Cortex of kidney (tissue), 1 donor: ENCODE data around the gene TSEN54.

Experiments
- DNase-seq: peaks from one replicate; lab custom pipeline; 2025; lab: John Stamatoyannopoulos, UW

Gene TSEN54

DNA sequence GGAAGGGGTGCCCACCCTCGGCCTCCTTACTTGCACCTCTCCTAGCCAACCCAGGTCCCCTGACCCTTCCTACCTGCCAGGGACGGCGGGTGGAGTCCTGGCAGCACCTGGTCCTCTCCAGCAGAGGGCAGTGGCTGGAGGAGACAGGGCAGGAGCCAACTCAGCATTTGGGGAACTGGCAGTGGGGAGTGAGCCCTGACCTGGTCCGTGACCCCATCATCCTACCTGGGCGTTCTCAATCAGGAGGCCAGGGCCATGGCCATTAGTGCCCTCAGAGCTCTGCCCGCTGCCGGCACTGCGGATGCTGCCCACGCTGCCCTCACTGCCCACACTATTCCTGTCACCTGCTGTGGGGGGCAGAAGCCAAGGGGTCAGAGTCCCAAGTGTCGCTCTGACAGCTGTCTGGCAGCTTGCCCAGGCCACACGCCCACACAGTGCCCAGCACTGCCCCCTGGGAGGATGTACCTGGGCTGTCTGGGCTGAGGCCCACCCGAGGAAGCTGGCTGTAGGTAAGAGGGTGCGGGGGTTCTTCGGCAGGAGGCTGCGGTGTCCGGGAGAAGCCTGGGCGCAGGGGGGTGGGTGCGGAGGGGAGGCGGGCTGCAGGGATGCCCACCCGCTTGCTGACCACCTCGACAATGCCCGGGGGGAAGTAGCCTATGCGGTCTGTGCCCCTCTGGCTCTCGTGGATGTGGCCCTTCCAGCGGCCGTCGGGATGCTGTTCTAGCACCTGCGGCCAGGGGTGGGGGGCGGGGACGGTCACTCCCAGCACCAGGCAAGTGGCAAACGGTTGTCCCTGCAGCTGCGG lies 11.8 kb upstream of the TSEN54 start:
- DNase-seq = no peak

DNA sequence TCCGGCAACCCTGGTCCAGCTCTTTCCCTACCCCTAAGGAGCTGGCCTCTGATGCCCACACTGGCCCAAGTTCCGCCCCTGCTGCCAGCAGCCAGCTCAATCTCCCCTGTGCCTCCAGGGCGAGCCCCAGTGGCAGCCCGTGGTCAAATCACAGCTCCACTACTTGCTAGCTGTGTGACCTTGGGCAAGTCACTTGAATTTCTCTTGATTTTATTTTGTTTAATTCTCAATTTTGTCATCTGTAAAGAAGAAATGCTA lies 11.2 kb upstream of the TSEN54 start:
- DNase-seq = no peak

DNA sequence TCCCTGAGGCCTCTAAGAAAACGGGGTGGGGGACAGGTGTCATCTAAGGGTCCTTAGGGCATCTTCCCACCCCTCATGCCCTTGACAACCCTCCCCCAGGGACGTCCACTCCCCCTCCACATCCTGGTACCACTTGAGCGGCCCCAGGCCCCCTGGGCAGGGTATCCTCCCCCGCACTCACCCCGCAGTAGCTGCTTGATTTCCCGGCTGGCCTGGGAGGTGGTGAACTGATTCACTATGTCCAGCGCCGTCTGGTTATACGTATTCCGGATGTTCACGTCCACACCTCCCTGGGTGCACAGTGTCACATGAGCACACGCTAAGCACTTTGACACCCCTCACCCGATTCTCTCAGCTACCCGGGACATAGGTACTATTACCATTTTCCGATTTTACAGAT lies 10.7 kb upstream of the TSEN54 start:
- no peak for DNase-seq

DNA sequence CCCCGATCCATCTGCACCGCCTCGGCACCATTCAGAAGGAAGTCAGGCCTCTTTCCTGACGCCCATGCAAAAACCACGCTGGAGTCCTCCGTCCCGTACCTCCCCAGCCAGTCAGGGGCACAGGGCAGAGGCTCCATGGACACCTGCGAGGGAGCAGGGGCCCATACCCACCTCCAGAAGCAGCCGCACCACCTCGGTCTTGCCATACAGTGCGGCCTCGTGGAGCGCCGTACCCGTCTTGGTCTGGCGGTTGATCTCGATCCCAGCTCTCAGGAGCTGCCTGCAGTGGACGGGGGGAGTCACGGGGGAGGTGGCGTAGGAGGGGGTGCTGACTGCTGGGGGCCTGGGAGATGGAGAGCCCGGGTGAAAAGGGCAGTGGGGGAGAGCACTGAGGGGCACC lies 10.2 kb upstream of the TSEN54 start:
- DNase-seq = no peak

DNA sequence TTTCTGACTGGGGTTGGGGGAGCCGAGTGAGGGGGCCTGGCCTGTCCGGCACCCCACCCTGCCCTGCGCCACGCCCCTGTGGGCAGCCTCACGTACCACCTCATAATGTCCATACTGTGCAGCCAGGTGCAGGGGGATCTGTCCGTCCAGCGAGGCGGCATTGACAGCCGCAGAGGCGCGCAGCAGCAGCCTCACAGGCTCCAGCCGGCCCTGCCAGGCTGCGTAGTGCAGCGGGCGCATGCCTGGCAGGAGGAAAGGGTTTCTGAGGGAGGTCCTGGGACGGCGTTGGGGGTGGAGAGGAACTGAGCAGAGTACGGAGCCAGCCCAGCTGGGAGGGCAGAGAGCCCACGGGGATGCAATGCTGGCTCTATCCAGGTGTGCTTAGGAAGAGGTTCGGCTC lies 9.4 kb upstream of the TSEN54 start:
- no peak for DNase-seq

DNA sequence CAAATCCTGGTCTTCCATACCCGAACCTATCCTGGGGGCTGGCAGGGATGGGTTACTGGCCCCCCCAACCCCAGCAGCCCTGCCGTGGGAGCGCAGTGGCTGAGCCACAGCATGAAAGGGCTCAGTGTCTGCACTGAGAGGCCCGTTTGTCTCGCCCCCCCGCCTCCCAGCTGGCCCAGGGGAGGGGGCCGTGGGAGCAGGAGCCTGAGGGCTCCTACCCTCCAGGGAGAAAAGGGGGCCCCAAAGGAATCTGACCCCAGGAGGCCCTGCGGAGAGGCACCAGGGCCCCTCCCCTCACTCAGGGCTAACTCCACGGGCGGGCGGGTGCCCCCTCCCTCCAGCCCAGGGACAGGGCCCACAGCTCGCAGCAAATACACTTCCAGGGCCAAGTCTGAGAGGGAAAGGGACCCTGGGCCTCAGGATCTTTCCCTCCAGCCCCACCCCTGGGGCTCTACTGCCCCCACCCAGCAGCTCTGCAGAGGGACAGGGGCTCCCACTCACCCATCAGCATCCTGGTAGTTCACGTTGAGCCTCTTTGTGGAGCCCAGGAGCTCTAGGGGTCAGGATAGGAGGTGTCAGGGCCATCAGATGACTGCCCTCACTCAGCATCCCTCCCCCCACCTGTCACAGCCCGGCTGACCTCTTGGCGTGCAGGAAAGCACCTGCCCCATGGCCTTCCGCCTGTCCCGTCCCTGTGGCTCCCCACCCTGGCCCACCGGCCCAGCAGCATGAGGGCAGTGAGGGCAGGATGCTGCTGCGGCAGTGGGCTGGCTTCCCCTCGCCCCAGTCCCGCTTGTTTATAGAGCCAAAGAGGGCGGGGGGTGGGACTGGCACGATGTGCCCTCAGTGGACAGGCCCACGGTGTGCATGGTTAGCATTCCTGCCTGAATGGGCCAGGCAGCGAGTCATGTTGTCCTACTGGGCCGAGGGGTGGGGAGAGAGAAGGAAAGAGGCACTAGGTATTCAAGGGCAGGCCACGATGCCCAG lies 8.3 kb upstream of the TSEN54 start:
- no peak for DNase-seq

DNA sequence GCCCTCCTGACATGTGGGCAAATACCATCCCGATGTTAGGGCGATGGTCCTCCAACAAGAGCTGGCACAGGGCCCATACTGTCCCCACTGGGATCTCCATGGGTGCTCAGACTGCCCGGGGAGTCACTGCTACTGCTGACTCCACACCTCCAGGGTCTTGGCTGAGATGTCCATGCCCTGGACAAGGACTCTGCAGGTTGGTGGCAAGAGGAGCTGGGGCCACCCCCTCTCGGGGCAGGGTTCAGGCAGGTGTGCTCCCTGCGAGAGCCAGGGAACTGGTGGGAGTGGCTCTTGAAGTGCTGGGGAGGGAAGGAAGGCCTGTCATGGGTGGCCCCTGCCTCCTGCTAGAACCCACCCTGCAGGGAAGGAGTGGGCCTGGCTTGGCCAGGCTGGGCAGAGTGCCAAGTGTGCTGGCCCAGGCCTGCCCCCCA lies 7.4 kb upstream of the TSEN54 start:
- no peak for DNase-seq

DNA sequence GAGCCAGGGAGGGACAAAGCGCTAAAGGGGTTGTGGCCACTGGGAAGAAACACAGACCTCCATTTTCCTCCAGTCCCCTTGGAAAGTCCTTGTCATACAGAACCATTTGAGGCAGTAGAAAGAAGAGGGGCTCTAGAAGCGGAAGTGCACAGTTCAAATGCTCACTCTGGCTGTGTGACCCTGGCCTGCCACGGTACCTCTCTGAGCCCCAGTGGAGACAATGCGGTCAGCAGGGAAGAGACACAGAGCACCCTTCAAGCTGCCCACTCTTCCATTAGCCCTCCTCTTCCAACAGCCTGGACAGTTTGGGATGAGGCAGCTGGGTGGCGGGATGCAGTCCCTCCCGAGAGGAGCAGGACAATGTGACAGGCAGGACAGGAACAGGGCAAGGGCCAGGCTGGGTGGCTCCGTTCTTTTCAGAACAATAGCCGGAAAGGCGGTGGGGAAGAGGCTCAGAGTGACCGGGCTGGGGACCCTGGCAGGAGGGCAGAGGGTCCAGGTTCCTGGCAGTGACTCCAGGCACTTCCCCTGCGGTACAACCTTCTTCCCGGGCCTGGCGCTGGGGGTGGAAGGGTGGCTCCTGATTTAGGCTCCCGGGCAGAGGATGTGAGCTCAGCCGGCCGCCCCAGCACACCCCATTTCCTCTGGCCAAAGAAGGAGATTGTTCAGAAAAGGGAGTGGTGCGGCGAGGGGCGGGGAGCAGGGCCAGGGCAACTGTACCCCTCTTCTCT lies 6.6 kb upstream of the TSEN54 start:
- DNase-seq = no peak

DNA sequence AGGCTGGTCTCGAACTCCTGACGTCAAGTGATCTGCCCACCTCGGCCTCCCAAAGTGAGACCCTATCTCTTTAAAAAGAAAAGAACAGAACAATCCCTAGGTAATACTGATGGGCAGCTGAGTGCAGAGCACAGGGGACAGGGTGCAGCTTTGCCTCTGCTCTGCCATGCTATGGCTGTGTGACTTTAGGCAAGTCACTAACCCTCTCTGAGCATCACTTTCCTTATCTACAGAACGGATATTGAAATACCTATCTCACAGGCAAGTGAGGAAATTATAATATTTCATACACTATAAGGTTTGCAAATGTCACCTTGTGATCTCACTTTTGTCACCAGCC lies 5.1 kb upstream of the TSEN54 start:
- no peak for DNase-seq

DNA sequence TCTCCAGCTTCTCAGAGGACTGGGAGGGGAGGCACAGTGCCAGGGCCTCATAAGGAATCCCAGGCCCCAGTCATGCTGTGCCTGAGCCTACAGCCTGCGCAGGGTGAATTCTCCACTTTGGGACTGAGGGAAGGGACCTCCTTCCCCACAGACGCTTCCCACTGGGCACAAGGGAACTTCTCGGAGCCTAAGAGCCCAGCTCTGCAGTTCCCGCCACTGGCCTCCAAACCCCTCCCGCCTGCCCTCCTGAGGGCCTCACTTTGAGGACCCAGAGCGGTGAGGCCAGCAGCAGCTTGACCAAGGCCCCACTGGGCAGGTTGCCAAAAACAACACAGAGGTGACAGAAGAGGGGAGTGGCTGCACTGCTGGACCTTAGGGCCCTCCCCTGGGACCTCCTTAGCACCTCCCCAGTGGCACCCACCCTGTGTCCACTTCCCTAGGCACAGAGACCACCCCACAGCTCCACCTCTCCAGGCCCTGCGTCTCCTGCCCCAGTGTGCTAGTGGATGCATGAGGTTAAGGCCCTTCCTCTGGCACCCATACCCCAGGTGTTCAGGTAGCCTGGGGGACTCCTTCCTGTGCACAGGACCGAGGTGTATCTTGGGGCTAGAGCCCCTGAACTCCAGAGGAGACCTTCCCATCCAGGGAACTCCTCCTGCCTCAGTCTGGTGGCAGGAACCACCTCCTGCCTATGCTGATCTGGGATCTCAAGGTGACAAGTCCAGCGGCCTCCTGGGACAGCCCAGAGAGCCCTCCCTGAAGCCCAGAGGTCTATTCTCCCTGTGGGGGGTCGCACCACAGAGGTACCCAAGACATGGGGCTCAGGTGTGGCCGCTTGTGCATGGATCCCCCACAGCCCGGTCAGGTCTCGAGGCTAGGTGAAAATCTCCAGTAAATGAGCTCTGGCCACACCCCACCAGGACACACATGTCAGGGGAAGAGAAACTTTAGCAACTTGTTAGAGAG lies 4.4 kb upstream of the TSEN54 start:
- no peak for DNase-seq

DNA sequence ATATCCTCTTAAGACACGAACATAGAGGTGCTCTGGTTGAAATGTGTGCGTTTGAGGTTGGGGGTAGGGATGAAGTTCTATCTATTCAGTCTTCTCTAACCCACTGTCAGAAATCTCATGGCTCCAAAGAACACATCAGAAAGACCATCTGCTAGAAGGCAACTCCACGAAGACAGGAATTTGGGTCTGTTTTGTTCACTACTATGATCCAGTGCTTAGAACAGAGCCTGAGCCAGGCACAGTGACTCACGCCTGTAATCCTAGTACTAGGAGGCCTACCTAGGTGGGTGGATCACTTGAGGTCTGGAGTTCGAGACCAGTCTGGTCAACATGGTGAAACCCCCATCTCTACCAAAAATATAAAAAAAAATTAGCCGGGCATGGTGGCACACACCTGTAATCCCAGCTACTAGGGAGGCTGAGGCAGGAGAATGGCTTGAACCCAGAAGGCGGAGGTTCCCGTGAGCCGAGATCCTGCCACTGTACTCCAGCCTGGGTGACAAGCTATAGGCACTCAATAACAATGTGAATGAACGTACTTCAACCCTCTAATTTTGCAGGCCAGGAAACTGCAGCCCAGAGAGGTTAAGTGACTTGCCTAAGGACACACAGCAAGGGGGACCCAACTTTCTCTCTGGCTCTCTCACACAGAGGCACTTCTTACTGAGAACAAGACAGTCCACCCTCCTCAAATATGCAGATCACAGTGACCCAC lies 3.2 kb upstream of the TSEN54 start:
- no peak for DNase-seq

DNA sequence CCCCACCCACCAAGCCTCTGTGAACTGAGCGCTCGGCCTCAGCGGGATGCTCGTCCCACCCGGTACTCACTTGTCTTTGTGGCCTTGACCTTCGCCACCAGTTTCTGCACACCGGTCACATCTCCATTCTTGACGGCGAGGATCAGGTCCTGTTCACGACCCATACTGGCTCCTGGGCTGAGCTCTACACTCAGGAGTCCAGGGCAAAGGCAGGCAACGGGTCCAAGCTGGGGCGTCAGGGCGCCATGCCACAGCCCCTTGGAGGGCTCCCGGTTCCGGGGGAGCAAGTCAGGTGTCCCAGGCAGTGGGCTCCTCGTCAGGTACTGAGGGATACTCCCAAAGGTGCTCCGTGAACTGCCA lies 2.7 kb upstream of the TSEN54 start:
- DNase-seq = no peak

DNA sequence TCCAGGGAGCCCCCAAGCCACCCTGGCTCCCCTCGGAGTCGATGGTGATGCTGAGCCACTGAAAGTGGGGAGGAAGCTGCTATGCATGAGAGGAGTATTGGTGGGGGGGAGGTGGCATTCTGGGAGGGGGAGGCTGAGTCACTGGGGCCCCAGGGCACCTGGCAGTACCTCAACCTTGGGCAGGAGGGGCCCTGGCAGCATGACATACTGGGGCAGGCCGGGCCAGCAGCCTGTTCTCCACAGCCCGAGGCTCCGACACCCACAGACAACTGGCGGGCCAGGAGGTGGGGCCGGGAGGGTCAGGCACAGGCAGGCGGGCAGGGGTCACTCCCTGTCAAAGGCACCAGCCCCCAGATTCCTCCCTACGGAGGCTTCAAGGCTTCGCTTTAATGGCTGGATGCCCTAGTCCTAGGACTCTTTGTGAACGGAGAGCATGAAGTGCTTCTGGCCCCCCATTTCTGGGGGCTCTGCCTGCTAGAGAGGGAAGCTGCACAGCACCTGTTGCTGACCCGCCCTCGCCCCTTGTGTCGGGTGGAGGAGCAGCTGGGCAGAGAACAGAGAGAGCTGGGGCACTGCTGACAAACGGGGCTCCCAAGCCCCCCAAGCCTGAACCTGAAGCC lies 1.9 kb upstream of the TSEN54 start:
- no peak for DNase-seq

DNA sequence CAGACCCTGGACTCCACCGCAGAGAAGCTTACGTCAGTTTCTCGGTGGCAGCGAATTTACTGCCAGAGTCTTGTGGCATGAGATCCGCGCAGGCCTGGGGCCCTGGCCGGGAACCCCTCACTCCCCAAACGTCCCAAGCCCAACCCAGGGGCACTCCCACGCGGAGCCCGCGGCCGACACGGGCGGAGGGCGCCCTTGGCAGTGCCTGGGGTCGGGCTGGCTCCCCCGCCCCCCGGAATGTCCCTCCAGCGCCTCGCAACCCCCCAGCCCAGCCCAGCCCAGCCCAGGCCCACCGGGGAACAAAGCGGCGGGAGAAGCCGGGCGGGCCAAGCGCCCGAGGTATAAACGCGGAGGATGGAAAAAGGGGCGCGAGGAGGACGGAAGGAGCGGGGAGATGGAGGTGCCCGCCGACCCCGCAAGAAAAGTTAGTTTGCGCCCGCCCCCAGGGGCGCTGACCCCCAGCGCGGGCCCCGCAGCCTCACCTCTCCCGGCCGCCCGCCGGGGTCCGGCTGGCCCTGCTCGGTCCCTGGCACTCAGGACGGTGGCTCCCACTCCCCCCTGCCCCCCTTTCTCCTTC lies 1.3 kb upstream of the TSEN54 start:
- DNase-seq = no peak

DNA sequence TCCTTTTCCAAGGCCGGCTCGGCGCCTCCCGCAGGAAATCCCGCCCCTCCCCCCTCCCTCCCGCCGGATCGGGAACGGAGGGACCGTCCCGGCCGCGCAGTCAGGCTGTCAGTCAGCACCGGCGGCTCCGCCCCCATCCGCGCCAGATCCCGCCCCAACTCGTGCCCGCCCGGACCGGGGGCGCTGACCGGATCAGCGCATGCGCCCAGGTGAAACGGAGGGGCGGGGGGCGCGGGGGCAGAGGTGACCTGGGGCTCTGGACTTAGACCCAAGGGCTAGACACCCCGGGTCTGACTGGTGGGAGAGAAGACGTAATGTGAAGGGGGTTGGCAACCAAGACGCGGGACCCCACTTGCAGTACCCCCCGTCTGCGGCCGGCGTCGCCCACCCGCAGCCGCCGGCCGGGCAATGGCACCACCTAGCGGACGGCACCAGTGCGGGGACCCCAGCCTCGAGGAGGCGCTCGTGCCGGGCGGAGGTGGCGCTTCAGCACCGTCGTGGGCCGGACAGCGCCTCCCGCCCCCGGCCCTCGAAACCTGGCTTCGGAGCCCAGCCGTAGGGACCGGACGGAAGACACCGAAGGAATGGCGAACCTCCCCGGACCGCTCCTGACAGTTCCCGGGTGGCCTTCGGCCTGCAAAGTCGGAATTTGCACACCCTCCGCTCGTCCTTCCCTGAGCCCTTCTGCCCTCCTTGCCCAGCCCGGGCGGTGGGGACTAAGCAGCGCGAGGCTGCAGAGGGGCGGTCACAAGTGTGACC lies 653 bp upstream of the TSEN54 start, which contains the start of gene CASKIN2:
CASKIN2 (minus strand) TSS at position 42 of the 759 bp plus-strand sequence. CDS start 1,733 bp downstream, outside the sequence.
- no peak for DNase-seq

DNA sequence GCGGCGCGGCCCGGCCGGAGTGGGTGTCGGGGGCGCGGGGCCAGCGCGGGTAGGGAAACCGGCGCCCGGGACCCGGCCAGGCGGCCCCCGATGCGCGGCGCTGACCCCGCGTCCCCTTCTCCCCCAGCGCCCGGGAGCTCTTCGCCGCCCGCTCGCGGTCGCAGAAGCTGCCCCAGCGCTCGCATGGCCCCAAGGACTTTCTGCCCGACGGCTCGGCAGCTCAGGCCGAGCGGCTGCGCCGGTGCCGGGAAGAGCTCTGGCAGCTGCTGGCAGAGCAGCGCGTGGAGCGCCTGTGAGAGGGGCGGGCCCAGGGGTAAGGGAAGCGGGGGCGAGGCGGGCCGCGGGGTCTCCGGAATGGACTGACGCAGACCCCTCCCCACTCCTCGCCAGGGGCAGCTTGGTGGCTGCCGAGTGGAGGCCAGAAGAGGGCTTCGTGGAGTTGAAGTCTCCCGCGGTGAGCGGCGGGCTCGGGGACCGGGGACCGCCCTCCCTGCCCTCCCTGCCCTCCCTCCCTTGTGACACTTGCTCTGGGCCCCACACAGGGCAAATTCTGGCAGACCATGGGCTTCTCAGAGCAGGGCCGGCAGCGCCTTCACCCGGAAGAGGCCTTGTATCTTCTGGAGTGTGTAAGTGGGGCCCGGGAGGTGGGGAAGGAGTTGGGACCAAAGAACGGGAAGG lies 430 bp downstream of the TSEN54 start:
- DNase-seq = no peak

DNA sequence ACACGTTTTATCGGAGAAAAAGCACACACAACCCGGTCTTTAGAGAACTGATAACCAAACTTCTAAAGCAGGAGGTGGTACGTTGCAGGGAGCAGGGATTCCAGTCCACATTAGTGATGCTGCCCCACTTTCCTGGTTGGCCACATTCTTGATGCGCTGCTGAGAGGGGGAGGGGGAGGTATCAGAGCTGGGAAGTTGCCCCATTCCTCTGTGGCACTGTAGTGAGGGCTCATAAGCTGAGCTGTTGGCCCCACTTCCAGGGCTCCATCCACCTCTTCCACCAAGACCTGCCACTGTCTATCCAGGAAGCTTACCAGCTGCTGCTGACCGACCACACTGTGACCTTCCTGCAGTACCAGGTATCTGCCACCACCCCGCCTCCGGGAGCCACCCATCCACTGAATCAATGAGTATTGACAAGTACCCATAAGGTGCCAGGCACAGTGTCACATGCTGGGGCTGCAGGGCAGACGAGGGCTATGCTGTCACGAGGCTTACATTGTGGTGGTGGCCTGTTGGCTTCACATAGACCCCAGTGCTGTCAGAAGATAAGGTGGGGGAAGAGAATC lies 1.1 kb downstream of the TSEN54 start:
- DNase-seq = no peak

DNA sequence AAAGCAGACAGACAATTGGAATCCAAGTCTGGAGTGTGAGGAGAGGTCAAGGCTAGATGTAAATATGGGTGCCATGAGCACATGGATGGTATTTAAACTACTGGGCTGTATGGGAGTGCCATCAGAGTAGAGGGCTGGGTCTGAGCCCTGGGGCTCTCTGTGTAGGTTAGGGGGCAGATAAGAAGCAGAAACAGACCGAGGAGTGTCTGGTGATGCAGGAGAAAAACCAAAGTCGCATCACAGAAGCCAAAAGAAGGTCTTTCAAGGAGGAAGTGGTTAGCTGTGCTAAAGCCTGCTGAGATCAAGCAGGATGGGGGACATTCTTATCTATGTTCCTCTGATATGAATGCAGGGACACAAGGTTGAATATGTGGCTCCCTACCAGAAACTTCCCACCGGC lies 1.9 kb downstream of the TSEN54 start:
- DNase-seq = no peak
